GM23338 (cell line): ENCODE results near the gene SLC1A3. TPM values are rescaled to one million over a fixed set of nuclear protein-coding genes. Genes with fewer than 3 reads are reported as not detected.

Experiments
- ATAC-seq: fragments of 200-7000 bp; cut with Tn5 transposase; 3 replicates; pipeline ENCODE4 v1.9.1; 2020
- DNase-seq: peaks from one replicate; pipeline ENCODE4 v3.0.0-alpha.2; 2015; ENCODE audit warnings: low spot score
- H2AFZ ChIP-seq: fragments of 200-600 bp; sonication (generic); 2 replicates; pipeline ENCODE4 v1.8.0; 2016; ENCODE audit warnings: antibody characterized with exemption, mild to moderate bottlenecking, moderate library complexity
- H3F3A ChIP-seq: fragments of 200-600 bp; sonication (generic); replicated peaks from 2 replicates; pipeline ENCODE4 v1.8.0; 2017; ENCODE audit warnings: antibody characterized with exemption, mixed run types, low read depth
- H3K27ac ChIP-seq: fragments of 200-600 bp; sonication (generic); 2 replicates; pipeline ENCODE4 v1.6.1; 2016; ENCODE audit warnings: low read depth
- H3K27me3 ChIP-seq: fragments of 200-600 bp; sonication (generic); 2 replicates; pipeline ENCODE4 v1.8.0; 2016; ENCODE audit warnings: mild to moderate bottlenecking, mixed run types, moderate library complexity; ENCODE audit not compliant: insufficient read depth
- H3K36me3 ChIP-seq: fragments of 200-600 bp; sonication (generic); 2 replicates; pipeline ENCODE4 v1.8.0; 2016; ENCODE audit warnings: mild to moderate bottlenecking; ENCODE audit not compliant: insufficient read depth
- H3K4me1 ChIP-seq: fragments of 200-600 bp; sonication (generic); 2 replicates; pipeline ENCODE4 v1.8.0; 2016; ENCODE audit warnings: mild to moderate bottlenecking, moderate library complexity; ENCODE audit not compliant: insufficient read depth
- H3K4me2 ChIP-seq: fragments of 200-600 bp; sonication (generic); 2 replicates; pipeline ENCODE4 v1.7.1; 2017; ENCODE audit warnings: mixed run types
- H3K4me3 ChIP-seq: fragments of 200-600 bp; sonication (generic); 2 replicates; pipeline ENCODE4 v1.6.1; 2016; ENCODE audit warnings: mixed run types
- H3K79me2 ChIP-seq: fragments of 200-600 bp; sonication (generic); replicated peaks from 2 replicates; pipeline ENCODE4 v1.8.0; 2017; ENCODE audit warnings: mild to moderate bottlenecking; ENCODE audit not compliant: insufficient read depth
- H3K9me2 ChIP-seq: fragments of 200-600 bp; sonication (generic); 2 replicates; pipeline ENCODE4 v1.8.0; 2017; ENCODE audit not compliant: insufficient read depth
- H4K20me1 ChIP-seq: fragments of 200-600 bp; sonication (generic); replicated peaks from 2 replicates; pipeline ENCODE4 v1.8.0; 2017; ENCODE audit warnings: mild to moderate bottlenecking; ENCODE audit not compliant: insufficient read depth
- H3K27ac Mint-ChIP-seq: 2 replicates; pipeline ENCODE4 v1.8.0; 2020; ENCODE audit warnings: inconsistent platforms, mild to moderate bottlenecking, moderate library complexity, mixed read lengths
- H3K27me3 Mint-ChIP-seq: 3 replicates; pipeline ENCODE4 v1.8.0; 2022; ENCODE audit warnings: low read depth, mild to moderate bottlenecking, moderate library complexity, mixed read lengths, inconsistent platforms; ENCODE audit not compliant: insufficient read depth, poor library complexity
- H3K36me3 Mint-ChIP-seq: 3 replicates; pipeline ENCODE4 v1.8.0; 2021; ENCODE audit warnings: low read depth, mild to moderate bottlenecking, inconsistent platforms, moderate library complexity, mixed read lengths
- H3K4me1 Mint-ChIP-seq: 3 replicates; pipeline ENCODE4 v1.8.0; 2020; ENCODE audit warnings: mild to moderate bottlenecking, inconsistent platforms, mixed read lengths
- H3K4me3 Mint-ChIP-seq: 3 replicates; pipeline ENCODE4 v1.8.0; 2021; ENCODE audit warnings: moderate library complexity, mild to moderate bottlenecking, inconsistent platforms, mixed read lengths
- H3K9me3 Mint-ChIP-seq: 3 replicates; pipeline ENCODE4 v1.8.0; 2020; ENCODE audit warnings: moderate library complexity, mild to moderate bottlenecking, inconsistent platforms, mixed read lengths
- CREB1 ChIP-seq: fragments of 250-450 bp; sonication (Bioruptor Pico); IDR thresholded peaks from 2 replicates; pipeline ENCODE4 v1.5.0; 2020; ENCODE audit warnings: low read depth, mild to moderate bottlenecking, moderate library complexity
- CTCF ChIP-seq, 2 experiments: fragments of 200-600 bp in 1 of 2; sonication (generic) in 1 of 2; conservative IDR thresholded peaks; 2 replicates each; pipeline versions ENCODE4 v1.5.1 to v1.6.1; 2016 to 2017; ENCODE audit warnings: antibody characterized with exemption in 2 of 2, low read depth in 2 of 2, mild to moderate bottlenecking in 2 of 2, moderate library complexity in 1 of 2
- ETS1 ChIP-seq: IDR thresholded peaks from 2 replicates; pipeline ENCODE4 v1.6.1; 2016; ENCODE audit warnings: antibody characterized with exemption
- EZH2 ChIP-seq: fragments of 200-600 bp; sonication (generic); IDR thresholded peaks from one replicate; pipeline ENCODE4 v1.8.0; 2017; ENCODE audit warnings: antibody characterized with exemption, mild to moderate bottlenecking, low read depth; ENCODE audit not compliant: unreplicated experiment
- EZH2phosphoT487 ChIP-seq: fragments of 200-600 bp; sonication (generic); IDR thresholded peaks from one replicate; pipeline ENCODE4 v1.8.1; 2018; ENCODE audit warnings: antibody characterized with exemption; ENCODE audit not compliant: unreplicated experiment
- JUNB ChIP-seq: IDR thresholded peaks from one replicate; pipeline ENCODE4 v1.6.1; 2016; ENCODE audit warnings: antibody characterized with exemption; ENCODE audit not compliant: unreplicated experiment
- POLR2AphosphoS5 ChIP-seq: IDR thresholded peaks from 2 replicates; pipeline ENCODE4 v1.6.1; 2016; ENCODE audit warnings: antibody characterized with exemption, low read depth
- REST ChIP-seq: IDR thresholded peaks from one replicate; pipeline ENCODE4 v1.6.1; 2018; ENCODE audit warnings: antibody characterized with exemption; ENCODE audit not compliant: unreplicated experiment
- ZNF114 ChIP-seq: fragments of 250-450 bp; sonication (Bioruptor Pico); IDR thresholded peaks from 2 replicates; pipeline ENCODE4 v1.5.0; 2020; ENCODE audit warnings: mild to moderate bottlenecking, moderate library complexity
- ZNF331 ChIP-seq: fragments of 250-450 bp; sonication (Bioruptor Pico); IDR thresholded peaks from 2 replicates; pipeline ENCODE4 v1.5.0; 2020; ENCODE audit warnings: low read depth, mild to moderate bottlenecking, moderate library complexity
- ZNF462 ChIP-seq: fragments of 250-450 bp; sonication (Bioruptor Pico); IDR thresholded peaks from 2 replicates; pipeline ENCODE4 v1.5.0; 2020; ENCODE audit warnings: mild to moderate bottlenecking, moderate library complexity
- polyA plus RNA-seq: library from polyadenylated mRNA; unstranded; fragments of >200 nt; fragmentation: Nextera tagmentation; extraction: Ambion mirVana; gene quantifications from 2 replicates; pipeline ENCODE4 v1.2.1, GENCODE V29; 2016
- total RNA-seq: library from RNA; depleted of rRNA; stranded (reverse); fragments of >200 nt; shearing (Covaris generic); gene quantifications from 2 replicates; pipeline ENCODE4 v1.2.3, GENCODE V29; 2014

Gene SLC1A3
- total and polyA plus RNA-seq, 2 experiments from 2014 or later = 29.0 to 40.7 TPM

- TF ChIP-seq ETS1 = no peak
- TF ChIP-seq ZNF114 = no peak
- TF ChIP-seq EZH2 = no peak
- no peak for TF ChIP-seq CTCF (conservative IDR thresholded peaks at IDR 0.05; ENCODE audit: low read depth in 2 of 2)
- TF ChIP-seq JUNB = no peak
- no peak for TF ChIP-seq POLR2AphosphoS5
- no peak for TF ChIP-seq ZNF331 (CRISPR knock-in tag)
- no peak for TF ChIP-seq EZH2phosphoT487
- no peak for TF ChIP-seq CREB1 (CRISPR knock-in tag)
Observed at GRCh38 chr5:36705055-36705454, 98.6 kb downstream of the SLC1A3 start (continued).

GRCh38 chr5:36706662-36707061 lies 100.3 kb downstream of the SLC1A3 start:
- Mint-ChIP-seq H3K4me3 (no peak overlapping the region), H3K27ac (no peak overlapping the region), H3K27me3 (peaks cover 2% of the 10 kb centered on the region), H3K36me3 (0 out of 3 replicates have a peak, but pooled peaks cover 4% of the 10 kb centered on the region), H3K4me1 (peaks cover 14% of the 10 kb centered on the region), H3K9me3 (peaks cover 5% of the 10 kb centered on the region; the same call in 1 of the 3 replicates)
- no peaks in the 10 kb centered on the region for H3K9me2 ChIP-seq
- H3F3A ChIP-seq = no peaks in the 10 kb centered on the region
- peaks cover 7% of the 10 kb centered on the region for H3K4me1 ChIP-seq
- DNase-seq (no peak), ATAC-seq (no peak)
- H3K4me3 ChIP-seq = no peak overlapping the region
- no peaks in the 10 kb centered on the region for H4K20me1 ChIP-seq
- no peak overlapping the region for H3K4me2 ChIP-seq
- H3K79me2 ChIP-seq = no peaks in the 10 kb centered on the region
- no peak overlapping the region for H2AFZ ChIP-seq
- H3K27ac ChIP-seq = no peak overlapping the region
- no peaks in the 10 kb centered on the region for H3K27me3 ChIP-seq
- H3K36me3 ChIP-seq = no peaks in the 10 kb centered on the region
- TF ChIP-seq CREB1 (CRISPR knock-in tag) (no peak), ETS1 (no peak), ZNF462 (no peak), EZH2phosphoT487 (no peak), REST (no peak), ZNF114 (no peak), ZNF331 (CRISPR knock-in tag) (no peak), EZH2 (no peak)
